Activated T-helper 9 cell treated with anti-CD3 and anti-CD28 coated beads, Interleukin-2, amount 50 U/mL, for 16 hours (primary cell): ENCODE data around the gene CADPS2.
"Not testable (repeated sequence)": the region's sequence is repeated elsewhere in the genome, so short reads cannot be mapped to it uniquely, and the experiment has no call there.

Source experiments
- DNase-seq: peaks from one replicate; pipeline ENCODE4 v3.0.0-alpha.2; 2020; ENCODE audit warnings: low read depth

The CADPS2 gene

DNA sequence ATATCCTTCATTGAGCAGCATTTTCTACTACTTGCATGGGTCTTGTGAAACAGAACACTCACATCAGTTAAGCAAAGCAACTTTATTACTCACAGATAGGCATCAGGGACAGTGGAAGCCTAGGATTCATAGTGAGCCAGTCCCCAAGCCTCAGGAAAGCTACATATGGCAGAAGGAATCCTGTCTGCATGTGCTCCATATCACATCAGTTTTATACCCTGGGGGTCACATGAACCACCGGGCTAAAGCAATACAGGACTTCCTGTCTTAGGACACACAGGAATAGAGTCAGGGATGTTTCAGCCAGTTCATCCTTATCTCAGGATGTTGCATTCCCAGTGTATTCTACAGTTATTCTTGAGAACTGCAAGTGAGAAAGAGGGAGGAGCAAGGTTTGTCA, 596.8 kb downstream of the CADPS2 start:
- no peak for DNase-seq

DNA sequence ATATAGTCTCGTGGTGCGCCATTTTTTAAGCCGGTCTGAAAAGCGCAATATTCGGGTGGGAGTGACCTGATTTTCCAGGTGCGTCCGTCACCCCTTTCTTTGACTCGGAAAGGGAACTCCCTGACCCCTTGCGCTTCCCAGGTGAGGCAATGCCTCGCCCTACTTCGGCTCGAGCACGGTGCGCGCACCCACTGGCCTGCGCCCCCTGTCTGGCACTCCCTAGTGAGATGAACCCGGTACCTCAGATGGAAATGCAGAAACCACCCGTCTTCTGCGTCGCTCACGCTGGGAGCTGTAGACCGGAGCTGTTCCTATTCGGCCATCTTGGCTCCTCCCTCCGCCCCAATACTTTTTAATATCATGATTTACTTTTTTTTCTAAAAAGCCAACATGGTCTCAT, 601.7 kb downstream of the CADPS2 start:
- DNase-seq = not testable (repeated sequence)

DNA sequence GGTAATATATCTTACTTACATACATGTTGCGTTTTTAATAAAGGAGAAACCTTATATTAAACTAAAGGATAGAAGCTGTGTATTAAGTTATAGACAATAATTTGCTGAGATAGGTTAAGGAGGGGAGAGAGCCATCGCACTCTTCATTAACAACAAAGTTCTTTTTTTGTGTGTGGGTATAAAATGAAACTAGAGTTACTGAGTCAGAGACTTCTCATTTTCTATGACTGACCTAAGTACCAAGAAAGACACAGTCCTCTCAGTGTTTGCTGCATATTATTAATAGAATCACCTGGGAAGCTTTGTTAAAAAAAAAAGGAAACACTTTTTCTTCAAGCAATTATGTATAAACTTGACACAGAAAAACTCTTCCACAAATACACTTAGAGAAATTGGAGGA, 613.1 kb downstream of the CADPS2 start:
- no peak for DNase-seq

DNA sequence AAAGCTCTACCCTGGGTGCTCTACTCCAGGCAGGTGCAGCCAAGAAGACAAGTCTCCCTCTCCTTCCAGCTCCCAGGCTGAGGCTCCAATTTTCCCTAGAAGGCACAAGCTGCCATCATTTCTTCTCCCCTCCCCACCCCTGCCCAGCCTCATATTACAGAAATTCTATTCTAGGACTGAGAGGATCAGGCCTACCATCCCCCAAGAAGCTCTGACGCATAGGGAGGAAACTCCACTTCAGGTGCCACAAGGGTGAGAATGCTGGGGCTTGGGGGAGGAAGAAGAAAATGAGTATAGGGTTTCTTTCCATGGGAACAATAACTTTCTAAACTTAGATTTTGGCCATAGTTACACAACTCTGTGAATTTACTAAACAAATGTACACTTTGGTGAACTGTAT, 617.0 kb downstream of the CADPS2 start:
- DNase-seq = no peak
